Activated CD4-positive, alpha-beta T cell treated with anti-CD3 and anti-CD28 coated beads, Interleukin-2, amount 50 U/mL, for 24 hours (primary cell): ENCODE measurements around the gene HCFC1.

ENCODE experiments used
- DNase-seq, 2 donors: peaks; one replicate each; pipeline ENCODE4 v3.0.0-alpha.2; 2020; ENCODE audit warnings: low read depth in 1 of 2, low spot score in 1 of 2

Gene HCFC1

GRCh38 chrX:153959649-153960048 lies 12.0 kb downstream of the HCFC1 start:
- DNase-seq = no peak

GRCh38 chrX:153958605-153959004 lies 13.0 kb downstream of the HCFC1 start:
- no peak for DNase-seq

- DNase-seq = no peak
Observed at GRCh38 chrX:153957224-153957623, 14.4 kb downstream of the HCFC1 start.

GRCh38 chrX:153956044-153956907 lies 15.3 kb downstream of the HCFC1 start:
- DNase-seq = no peak

DNA sequence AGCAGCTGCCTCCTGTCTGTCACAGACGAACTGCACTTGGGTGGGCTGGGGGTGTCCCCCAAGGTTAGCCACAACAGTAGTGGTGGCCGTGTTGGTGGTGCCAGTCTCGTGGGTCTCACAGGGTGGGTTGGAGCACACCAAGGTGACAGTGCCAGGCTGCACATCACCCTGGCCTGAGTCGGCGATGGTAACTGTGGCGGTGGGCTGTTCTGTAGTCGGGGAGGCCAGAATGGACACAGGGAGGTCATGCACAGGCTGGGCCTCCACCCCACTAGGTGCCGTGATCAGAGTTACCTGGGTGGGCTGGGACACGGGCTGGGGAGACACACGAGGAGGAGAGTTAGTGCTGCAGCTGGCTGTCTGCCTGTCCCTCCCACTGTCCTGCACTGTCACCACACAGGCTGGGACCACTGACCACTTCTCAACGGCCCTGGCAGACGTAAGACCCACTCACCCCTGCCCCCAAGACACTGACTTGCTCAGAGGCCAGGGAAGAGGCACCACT lies 16.3 kb downstream of the HCFC1 start:
- no peak for DNase-seq

DNA sequence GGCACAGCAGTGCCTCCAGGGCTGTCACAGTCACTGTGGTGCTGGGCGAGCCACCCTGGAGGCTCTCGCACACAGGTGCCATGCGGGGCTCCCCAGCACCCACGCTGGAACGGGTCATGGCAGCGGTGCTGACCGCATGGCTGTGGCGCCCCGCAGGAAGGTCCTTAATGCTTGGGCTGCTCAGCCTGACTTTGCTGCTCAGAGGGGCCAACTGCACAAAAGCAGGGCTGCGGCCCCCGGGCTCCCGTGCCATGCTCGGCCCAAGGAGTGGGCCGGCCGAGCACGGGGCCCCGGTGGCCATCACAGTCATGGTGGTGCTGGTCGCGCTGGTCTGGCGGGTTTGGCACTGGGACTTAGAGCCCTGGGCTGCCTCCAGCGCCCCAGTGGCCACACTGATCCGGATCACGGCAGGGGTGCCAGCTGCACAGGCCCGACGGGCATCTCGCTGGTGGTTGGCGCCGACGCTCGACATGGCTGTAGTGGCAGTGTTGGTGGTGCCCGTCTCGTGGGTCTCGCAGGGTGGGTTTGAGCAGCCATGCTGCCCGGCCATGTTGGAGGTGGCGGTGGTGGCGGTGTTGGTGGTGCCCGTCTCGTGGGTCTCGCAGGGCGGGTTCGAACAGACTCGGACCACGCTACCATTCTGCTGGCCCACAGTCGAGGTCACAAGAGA lies 16.9 kb downstream of the HCFC1 start:
- no peak for DNase-seq

- no peak for DNase-seq
Observed at GRCh38 chrX:153953892-153954557, 17.6 kb downstream of the HCFC1 start.

- DNase-seq = peak; percentile 47 to 66
Observed at GRCh38 chrX:153953342-153953830, 18.2 kb downstream of the HCFC1 start.

DNA sequence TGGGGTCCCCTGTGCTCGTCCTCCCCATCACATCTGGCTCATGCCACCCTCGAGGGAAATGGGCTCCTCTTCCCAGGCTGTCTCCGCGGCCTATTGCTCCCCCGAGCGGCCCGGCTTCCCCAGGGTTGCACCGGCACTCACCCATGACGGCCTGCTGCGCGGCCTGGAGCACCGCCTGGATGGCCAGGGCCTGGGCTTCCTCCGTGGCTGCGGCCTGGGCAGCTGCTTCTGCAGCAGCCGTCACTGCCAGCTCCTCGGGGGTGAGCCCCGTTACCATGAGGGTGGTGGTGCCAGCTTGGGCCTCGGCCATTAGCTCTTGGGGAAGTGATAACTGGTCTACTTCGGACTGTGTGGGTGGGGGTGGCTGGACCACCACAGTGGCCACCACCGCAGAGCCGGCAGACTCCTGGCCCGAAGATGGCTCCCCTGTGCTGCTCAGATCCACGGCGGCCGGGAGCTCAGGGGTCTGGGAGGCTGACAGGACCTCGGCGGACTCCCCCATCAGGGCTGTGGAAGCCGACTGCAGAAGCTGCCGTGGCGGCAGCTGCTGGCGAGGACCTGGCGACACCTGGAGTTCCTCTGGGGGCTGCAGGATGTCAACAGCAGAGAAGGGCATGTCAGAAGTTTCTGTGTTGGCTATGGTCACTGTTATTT lies 19.1 kb downstream of the HCFC1 start:
- no peak for DNase-seq

GRCh38 chrX:153951683-153952372 lies 19.8 kb downstream of the HCFC1 start:
- DNase-seq = no peak

DNA sequence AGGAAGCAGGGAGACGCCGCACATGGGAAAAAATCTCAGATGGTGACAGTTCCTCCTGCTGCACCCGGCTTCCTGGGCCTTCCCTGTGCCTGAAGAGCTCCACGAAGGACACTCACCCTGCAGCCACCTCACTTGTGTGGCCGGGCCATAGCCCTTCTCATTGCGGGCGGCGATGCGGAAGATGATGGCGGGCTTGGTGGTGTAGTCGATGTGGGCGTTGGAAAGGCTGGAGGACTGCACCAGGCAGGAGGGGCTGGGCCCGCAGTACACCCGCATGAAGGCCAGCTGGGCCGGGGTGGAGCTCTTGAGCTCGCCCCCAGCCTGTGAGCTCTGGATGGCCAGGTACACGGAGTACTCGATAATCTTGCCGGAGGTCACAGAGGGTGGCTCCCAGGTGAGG lies 21.5 kb downstream of the HCFC1 start:
- DNase-seq = no peak

DNA sequence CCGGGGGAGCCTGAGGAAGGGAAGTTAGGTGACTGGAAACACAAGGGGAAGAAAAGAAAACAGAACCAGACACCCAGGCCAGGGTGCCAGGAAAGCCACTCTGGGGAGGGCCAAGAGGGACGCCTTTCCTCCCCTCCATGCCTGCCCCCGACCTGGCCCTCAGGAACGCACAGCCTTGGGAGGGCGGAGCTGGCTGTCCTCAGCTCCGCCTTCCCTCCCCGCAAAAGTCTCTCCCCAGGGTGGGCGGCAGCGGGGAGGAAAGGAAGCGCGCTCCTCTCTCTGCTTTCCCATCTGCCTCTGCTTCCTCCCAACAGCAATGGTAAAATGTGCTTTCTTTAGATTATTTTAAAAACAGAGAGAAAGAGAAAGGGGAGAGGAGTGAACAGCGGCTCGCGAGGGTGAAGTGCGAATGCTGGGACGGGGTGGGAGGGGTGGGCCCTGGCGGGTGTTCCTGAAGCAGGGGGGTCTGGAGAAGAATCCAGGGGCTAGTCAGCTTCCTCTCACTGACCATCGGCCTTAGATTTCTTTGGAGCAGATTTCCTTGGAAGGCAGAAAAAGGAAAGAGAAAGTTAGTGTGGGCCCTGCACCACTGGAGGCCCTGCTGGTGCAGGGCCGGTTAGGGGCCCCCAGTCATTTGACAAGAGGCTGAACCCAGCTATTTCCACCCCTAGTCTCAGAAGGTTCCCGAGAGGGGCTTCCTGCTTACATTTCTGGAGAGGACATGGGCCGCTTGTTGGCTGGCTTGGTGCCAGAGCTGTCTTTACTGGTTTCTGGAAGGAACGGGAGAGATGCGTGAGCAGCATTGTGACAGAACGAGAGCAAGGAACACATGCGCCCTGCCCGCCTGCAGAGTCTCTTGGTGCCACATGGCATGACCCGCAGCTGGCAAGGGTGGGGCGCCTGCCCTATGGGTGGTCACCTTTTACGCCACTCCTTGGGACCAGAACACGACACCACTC lies 22.5 kb downstream of the HCFC1 start:
- DNase-seq = no peak

DNA sequence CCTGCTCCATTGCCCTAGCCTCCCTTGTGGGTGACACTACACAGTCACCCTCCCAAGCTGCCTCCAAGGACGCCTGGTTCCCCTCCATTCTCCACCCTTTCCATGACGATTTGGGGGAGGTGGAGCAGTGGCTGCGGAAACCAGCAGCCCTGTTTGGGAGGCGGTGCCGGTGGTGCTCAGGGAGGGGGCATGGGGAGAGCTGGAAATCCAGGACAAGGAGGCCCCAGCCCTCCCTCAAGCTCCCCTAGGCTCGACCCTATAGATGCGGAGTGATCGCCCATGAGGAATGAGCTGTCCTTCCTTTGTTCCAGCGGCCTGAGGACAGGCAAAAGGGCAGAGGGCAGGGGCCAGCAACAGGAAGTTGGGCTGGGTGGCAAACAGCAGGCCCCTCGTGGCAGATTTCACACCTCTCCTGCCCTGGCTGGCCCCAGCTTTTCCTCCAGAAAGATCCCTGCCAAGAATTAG lies 23.6 kb downstream of the HCFC1 start:
- DNase-seq = no peak

DNA sequence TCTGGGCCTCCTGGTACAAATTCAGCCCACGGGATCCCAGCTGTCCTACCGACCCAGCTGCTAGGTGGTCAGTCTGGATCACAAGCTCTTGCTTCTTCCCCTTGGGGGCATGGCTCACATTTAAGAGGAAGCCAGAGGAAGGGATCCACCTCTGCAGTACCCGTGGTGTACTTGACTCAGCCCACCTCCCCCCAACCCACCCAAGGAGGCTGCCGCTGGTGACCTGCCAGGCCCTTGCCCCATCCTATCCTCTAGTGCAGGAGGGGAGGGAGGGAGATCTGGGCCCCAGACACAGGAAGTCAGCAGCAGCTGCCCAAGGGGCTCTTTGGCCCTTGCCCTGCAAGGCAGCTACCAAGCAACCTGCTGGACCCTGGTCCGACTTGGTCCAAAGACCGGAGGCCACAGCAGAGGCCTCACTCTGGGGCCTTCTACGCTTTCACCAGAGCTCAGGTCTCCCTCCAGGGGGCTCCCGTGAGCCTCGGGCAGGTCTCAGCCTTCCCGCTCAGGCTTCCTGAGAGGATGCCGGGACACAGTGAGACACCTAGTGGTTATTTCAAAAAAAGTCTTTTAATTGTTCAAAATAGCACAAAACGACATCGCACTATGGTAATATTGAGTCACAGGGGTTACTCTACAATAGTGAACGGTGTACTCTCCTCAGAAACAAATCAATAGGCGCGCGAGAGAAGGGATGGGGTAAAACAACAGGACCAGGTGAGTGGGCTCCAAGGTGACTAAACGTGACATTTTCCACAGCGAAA lies 24.4 kb downstream of the HCFC1 start:
- DNase-seq = peak in 1 of 2 donors; percentile 60

GRCh38 chrX:153945956-153946943 lies 25.4 kb downstream of the HCFC1 start:
- DNase-seq = no peak

DNA sequence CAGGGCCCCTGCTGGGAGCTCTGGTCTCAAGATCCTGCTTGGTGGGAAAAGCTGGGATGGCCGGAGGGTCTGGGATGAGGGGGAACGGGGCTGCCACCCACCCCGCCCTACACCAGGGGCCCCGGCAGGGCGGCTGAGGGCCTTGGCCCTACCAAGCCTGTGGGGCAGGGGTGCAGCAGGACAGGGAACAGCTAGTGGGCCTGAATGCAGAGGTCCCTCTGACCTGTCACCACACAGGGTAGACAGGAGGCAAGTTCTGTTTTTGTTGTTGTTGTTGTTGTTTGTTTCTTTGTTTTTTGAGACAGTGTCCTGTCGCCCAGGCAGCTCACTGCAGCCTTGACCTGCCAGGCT lies 26.8 kb downstream of the HCFC1 start:
- no peak for DNase-seq

DNA sequence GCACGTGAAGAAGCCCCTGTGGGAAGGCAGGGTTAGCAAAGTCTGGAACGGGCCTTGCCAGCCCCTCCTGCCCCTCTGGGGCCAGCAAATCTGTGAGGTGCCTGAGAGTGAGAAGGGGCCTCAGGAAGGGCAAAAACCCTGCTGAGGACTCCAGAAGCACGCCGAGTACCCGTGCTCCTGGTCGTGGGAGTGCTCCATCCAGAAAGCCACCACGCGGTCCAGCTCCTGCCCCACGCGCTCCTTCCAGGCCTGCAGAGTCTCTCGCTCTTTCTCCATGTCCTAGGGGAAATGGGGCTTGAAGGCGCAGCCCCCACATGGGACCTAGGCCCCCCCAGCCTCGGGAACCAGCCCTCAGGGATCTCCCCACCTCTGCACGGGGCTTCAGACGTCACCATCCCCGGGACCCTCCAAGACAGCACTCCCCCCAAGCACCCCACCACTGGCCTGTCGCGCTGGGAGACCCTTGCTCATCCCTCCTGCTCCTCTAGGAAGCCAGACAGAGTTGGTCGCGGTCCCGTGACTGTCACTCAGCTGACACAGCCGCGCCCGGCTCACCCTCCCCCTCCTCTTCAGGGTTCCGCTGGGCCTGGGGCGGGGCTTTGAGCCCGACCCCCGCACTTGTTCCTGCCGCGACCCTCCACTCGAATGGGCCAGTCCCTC lies 27.3 kb downstream of the HCFC1 start, which contains the start of gene RENBP:
Gene RENBP (minus strand): TSS at position 504 of the 660 bp plus-strand sequence. CDS start 33 bp downstream, at position 471.
- DNase-seq = peak in 1 of 2 donors; percentile 22
